ENCODE data around the gene TLE1.

Gene TLE1

DNA sequence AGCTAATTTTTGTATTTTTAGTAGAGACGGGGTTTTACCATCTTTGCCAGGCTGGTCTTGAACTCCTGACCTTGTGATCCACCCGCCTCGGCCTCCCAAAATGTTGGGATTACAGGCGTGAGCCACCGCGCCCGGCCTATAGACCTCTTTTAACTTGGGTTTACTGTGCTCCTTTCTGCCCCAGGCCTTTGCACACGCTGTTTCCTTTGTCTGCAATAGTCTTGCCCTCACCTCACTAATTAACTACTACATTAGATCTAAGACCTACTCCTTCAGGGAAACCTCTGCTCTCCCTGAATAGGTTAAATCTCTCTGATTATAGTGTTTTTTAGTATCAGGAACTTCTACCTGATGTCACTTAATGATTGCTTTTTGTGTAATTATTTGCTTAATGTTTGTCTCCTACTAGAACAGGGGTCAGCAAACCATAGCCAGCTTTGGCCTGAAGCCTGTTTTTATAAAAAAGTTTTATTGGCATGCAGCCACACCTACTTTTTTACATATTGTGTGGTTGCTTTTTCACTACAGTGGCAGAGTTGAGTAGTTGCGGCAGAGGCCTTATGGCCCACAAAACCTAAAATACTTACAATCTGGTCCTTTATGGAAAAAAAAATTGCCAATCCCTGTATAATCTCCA, 31.2 kb upstream of the TLE1 start:
- Histone ChIP-seq H3K9me3 (no peaks in the 10 kb centered on the region), H3K4me1 (no peaks in the 10 kb centered on the region), H3K27me3 (no peaks in the 10 kb centered on the region), H3K36me3 (no peaks in the 10 kb centered on the region), H3K4me3 (ENCODE audit: low read depth, low read length) (no peak overlapping the region)
- TF ChIP-seq, protein P1, sequence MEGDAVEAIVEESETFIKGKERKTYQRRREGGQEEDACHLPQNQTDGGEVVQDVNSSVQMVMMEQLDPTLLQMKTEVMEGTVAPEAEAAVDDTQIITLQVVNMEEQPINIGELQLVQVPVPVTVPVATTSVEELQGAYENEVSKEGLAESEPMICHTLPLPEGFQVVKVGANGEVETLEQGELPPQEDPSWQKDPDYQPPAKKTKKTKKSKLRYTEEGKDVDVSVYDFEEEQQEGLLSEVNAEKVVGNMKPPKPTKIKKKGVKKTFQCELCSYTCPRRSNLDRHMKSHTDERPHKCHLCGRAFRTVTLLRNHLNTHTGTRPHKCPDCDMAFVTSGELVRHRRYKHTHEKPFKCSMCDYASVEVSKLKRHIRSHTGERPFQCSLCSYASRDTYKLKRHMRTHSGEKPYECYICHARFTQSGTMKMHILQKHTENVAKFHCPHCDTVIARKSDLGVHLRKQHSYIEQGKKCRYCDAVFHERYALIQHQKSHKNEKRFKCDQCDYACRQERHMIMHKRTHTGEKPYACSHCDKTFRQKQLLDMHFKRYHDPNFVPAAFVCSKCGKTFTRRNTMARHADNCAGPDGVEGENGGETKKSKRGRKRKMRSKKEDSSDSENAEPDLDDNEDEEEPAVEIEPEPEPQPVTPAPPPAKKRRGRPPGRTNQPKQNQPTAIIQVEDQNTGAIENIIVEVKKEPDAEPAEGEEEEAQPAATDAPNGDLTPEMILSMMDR (IDR thresholded peaks at IDR 0.05; ENCODE audit: low read depth, low read length), result no peak
- no peak for DNase-seq

DNA sequence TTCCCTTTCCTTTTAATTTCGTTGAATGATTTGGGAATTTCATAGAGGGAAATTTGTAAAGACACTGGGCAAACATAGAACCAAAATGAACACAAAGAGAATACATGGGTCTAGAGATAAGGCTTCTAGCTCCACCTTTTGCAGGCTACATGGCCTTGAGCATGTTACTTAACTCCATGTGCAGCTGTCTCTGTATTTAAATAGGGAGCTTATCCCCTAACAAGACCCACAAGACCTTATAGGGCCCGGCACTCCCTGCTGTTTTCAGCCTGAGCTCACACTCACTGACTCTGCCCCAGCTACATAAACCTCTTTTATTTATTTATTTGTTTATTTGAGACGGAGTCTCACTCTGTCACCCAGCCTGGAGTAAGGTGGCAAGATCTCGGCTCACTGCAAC, 30.6 kb upstream of the TLE1 start:
- Histone ChIP-seq H3K9me3 (no peaks in the 10 kb centered on the region), H3K36me3 (no peaks in the 10 kb centered on the region), H3K4me3 (ENCODE audit: low read depth, low read length) (no peak overlapping the region), H3K27me3 (no peaks in the 10 kb centered on the region), H3K4me1 (no peaks in the 10 kb centered on the region)
- TF ChIP-seq, protein P1 (IDR thresholded peaks at IDR 0.05; ENCODE audit: low read depth, low read length), result no peak
- no peak for DNase-seq

DNA sequence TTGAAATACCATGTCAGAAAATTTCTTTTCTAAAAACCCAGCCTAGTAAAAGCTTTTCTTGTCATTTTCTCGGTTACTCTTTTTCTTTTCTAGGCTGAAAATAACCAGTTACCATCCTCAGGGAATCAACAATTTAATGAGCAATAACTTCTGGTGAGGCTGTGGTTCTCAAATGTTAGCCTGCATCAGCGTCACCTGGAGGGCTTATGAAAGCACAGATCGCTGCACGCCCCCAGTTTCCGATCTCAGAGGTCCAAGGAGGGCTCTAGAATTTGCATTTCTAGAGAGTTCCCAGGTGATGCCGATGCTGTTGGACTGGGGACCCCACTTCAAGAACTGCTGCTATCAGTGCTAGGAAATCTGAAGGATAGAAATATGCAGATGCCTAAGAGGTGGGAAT, 28.9 kb upstream of the TLE1 start:
- Histone ChIP-seq H3K36me3 (no peaks in the 10 kb centered on the region), H3K4me3 (ENCODE audit: low read depth, low read length) (no peak overlapping the region), H3K9me3 (no peaks in the 10 kb centered on the region), H3K27me3 (no peaks in the 10 kb centered on the region), H3K4me1 (no peaks in the 10 kb centered on the region)
- no peak for DNase-seq
- TF ChIP-seq, protein P1 (IDR thresholded peaks at IDR 0.05; ENCODE audit: low read depth, low read length), result no peak

DNA sequence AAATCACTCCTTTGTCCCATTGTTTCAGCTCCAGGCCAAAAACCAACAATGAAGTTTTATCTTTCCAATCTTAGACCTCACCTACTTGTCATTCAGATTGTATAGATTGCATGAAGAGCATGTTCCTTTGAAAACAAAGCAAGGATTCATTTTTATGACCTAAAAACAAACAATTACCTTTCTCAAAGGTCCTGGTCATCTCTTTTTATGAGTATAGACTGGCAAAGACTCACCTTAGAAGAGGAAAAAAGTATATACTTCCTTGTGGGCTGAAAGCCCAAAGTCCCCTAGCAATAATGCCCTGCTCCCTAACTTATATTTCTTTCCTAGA, 28.4 kb upstream of the TLE1 start:
- no peaks in the 10 kb centered on the region for H3K27me3 ChIP-seq
- no peak for DNase-seq
- no peaks in the 10 kb centered on the region for H3K4me1 ChIP-seq
- no peaks in the 10 kb centered on the region for H3K36me3 ChIP-seq
- H3K4me3 ChIP-seq (ENCODE audit: low read depth, low read length), result no peak overlapping the region
- TF ChIP-seq, protein P1 (IDR thresholded peaks at IDR 0.05; ENCODE audit: low read depth, low read length), result no peak
- no peaks in the 10 kb centered on the region for H3K9me3 ChIP-seq

DNA sequence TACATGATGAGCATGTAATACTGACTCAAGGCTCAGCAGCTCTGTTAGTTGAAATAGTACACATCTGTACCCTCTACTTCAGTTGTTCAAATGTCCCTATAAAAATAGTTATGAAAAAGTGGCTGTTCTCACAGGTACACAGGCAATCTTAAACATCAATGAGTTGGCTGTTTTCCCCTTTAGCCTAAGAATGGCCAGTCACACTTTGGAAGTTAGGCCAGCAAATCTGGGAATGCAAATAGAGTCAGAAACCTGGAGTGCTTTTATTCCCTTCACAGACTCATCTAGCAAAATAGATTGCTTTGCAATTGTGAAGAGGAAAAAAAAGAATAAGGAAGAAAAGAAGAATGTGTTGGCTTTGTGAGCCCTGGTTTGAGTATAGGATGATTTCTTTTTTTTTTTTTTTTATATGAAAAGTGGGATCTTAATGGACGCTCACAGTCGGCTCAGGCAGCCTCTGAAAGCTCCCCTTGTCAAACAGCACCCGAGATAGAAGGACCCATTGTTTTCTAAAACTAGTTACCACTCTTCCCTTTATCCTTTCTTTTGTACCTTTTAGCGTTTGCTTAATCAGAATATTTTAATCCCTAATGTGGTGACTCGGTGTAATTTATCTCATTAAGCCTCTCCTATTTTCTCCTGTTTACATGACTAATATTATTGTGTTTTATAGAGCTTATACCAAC, 27.9 kb upstream of the TLE1 start:
- no peak for DNase-seq
- Histone ChIP-seq H3K4me1 (no peaks in the 10 kb centered on the region), H3K27me3 (no peaks in the 10 kb centered on the region), H3K4me3 (ENCODE audit: low read depth, low read length) (no peak overlapping the region), H3K9me3 (no peaks in the 10 kb centered on the region), H3K36me3 (no peaks in the 10 kb centered on the region)
- TF ChIP-seq, protein P1 (IDR thresholded peaks at IDR 0.05; ENCODE audit: low read depth, low read length), result no peak

DNA sequence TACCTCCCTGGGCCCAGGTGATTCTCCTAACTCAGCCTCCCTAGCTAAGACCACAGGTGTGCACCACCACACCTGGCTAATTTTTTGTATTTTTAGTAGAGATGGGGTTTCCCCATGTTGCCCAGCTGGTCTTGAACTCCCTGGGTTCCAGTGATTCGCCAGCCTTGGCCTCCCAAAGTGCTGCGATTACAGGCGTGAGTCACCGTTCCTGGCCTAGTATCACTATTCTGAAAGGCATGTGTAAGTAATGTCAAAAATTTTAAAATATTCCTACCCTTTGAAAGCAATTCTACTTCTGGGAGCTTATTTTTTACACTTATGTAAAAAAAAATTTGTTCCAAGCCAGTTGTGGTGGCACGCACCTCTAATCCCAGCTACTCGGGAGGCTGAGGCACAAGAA, 27.1 kb upstream of the TLE1 start:
- Histone ChIP-seq H3K9me3 (no peaks in the 10 kb centered on the region), H3K4me3 (ENCODE audit: low read depth, low read length) (no peak overlapping the region), H3K27me3 (no peaks in the 10 kb centered on the region), H3K36me3 (no peaks in the 10 kb centered on the region), H3K4me1 (no peaks in the 10 kb centered on the region)
- TF ChIP-seq, protein P1 (IDR thresholded peaks at IDR 0.05; ENCODE audit: low read depth, low read length), result no peak
- DNase-seq, result no peak
